Measurements from ENCODE around the gene SIRT6.

- TF ChIP-seq CTCF (IDR thresholded peaks at IDR 0.05) = no peak
- no peak for TF ChIP-seq EP300 (IDR thresholded peaks at IDR 0.05)
These were observed 10.7 kb downstream of the SIRT6 start for GRCh38 chr19:4171676-4172075.

Measured in upper lobe of left lung (tissue), 4 donors.